H9 (cell line): Measurements from ENCODE around the gene PPA1. TPM values are rescaled to one million over a fixed set of nuclear protein-coding genes. Genes with fewer than 3 reads are reported as not detected.

Experiments used
- DNase-seq: peaks from one replicate; pipeline ENCODE4 v3.0.0-alpha.2; 2017
- H2AFZ ChIP-seq: one replicate; pipeline ENCODE4 v1.6.1; 2013; ENCODE audit warnings: mild to moderate bottlenecking, low read length, control low read depth, moderate library complexity
- H2AK5ac ChIP-seq: 2 replicates; pipeline ENCODE4 v1.6.1; 2013; ENCODE audit warnings: low read length, control low read depth, mixed read lengths; ENCODE audit not compliant: insufficient read length
- H2BK120ac ChIP-seq: one replicate; pipeline ENCODE4 v1.6.1; 2013; ENCODE audit warnings: low read depth, mild to moderate bottlenecking, low read length, control low read depth, inconsistent platforms; ENCODE audit not compliant: poor library complexity, severe bottlenecking
- H2BK12ac ChIP-seq: 2 replicates; pipeline ENCODE4 v1.6.1; 2013; ENCODE audit warnings: low read length, control low read depth, mixed read lengths, low read depth; ENCODE audit not compliant: insufficient read length
- H2BK15ac ChIP-seq: 2 replicates; pipeline ENCODE4 v1.6.1; 2013; ENCODE audit warnings: low read depth, low read length, control low read depth
- H2BK20ac ChIP-seq: one replicate; pipeline ENCODE4 v1.6.1; 2013; ENCODE audit warnings: low read depth, mild to moderate bottlenecking, low read length, control low read depth, inconsistent platforms; ENCODE audit not compliant: poor library complexity, severe bottlenecking
- H2BK5ac ChIP-seq: 2 replicates; pipeline ENCODE4 v1.6.1; 2013; ENCODE audit warnings: low read length, control low read depth, mixed read lengths; ENCODE audit not compliant: insufficient read length
- H3K14ac ChIP-seq: 2 replicates; pipeline ENCODE4 v1.6.1; 2013; ENCODE audit warnings: low read length, control low read depth; ENCODE audit not compliant: insufficient read depth
- H3K18ac ChIP-seq: 2 replicates; pipeline ENCODE4 v1.6.1; 2013; ENCODE audit warnings: low read depth, mild to moderate bottlenecking, mixed read lengths, low read length, control low read depth; ENCODE audit not compliant: insufficient read length
- H3K23ac ChIP-seq: 2 replicates; pipeline ENCODE4 v1.6.1; 2013; ENCODE audit warnings: low read length, control low read depth, mixed read lengths, low read depth; ENCODE audit not compliant: insufficient read length
- H3K23me2 ChIP-seq: 2 replicates; pipeline ENCODE4 v1.6.1; 2013; ENCODE audit warnings: low read depth, mild to moderate bottlenecking, mixed read lengths, low read length, control low read depth; ENCODE audit not compliant: insufficient read length, poor library complexity, severe bottlenecking
- H3K27ac ChIP-seq: 2 replicates; pipeline ENCODE4 v1.5.1; 2013; ENCODE audit warnings: low read length, control low read depth, mixed read lengths, low read depth; ENCODE audit not compliant: insufficient read length
- H3K27me3 ChIP-seq: 2 replicates; pipeline ENCODE4 v1.6.1; 2013; ENCODE audit warnings: low read length, control low read depth, inconsistent platforms; ENCODE audit not compliant: insufficient read depth
- H3K4ac ChIP-seq: 2 replicates; pipeline ENCODE4 v1.6.1; 2013; ENCODE audit warnings: low read depth, mild to moderate bottlenecking, control low read depth, inconsistent platforms, low read length, moderate library complexity
- H3K4me1 ChIP-seq: 2 replicates; pipeline ENCODE4 v1.6.1; 2013; ENCODE audit warnings: low read length, control low read depth, inconsistent platforms; ENCODE audit not compliant: insufficient read depth
- H3K4me2 ChIP-seq: 2 replicates; pipeline ENCODE4 v1.6.1; 2013; ENCODE audit warnings: low read length, control low read depth, mixed read lengths; ENCODE audit not compliant: insufficient read length, insufficient read depth
- H3K56ac ChIP-seq: 2 replicates; pipeline ENCODE4 v1.6.1; 2013; ENCODE audit warnings: low read depth, mild to moderate bottlenecking, mixed read lengths, low read length, control low read depth; ENCODE audit not compliant: insufficient read length
- H3K79me1 ChIP-seq: 2 replicates; pipeline ENCODE4 v1.6.1; 2013; ENCODE audit warnings: low read depth, mild to moderate bottlenecking, moderate library complexity, low read length, control low read depth, inconsistent platforms; ENCODE audit not compliant: insufficient read depth, poor library complexity, severe bottlenecking
- H3K79me2 ChIP-seq: 2 replicates; pipeline ENCODE4 v1.6.1; 2013; ENCODE audit warnings: low read length, control low read depth, inconsistent platforms; ENCODE audit not compliant: insufficient read depth
- H3K9ac ChIP-seq: 2 replicates; pipeline ENCODE4 v1.6.1; 2013; ENCODE audit warnings: low read length, control low read depth, mixed read lengths; ENCODE audit not compliant: insufficient read length; ENCODE audit errors: extremely low read depth
- H3K9me3 ChIP-seq: one replicate; pipeline ENCODE4 v1.6.1; 2013; ENCODE audit warnings: low read depth, low read length, inconsistent platforms; ENCODE audit not compliant: control insufficient read depth
- H3T11ph ChIP-seq: one replicate; pipeline ENCODE4 v1.6.1; 2013; ENCODE audit warnings: mild to moderate bottlenecking, low read length, control low read depth, inconsistent platforms
- H4K20me1 ChIP-seq: one replicate; pipeline ENCODE4 v1.6.1; 2013; ENCODE audit not compliant: control insufficient read depth, insufficient read length, insufficient read depth
- H4K5ac ChIP-seq: 2 replicates; pipeline ENCODE4 v1.6.1; 2013; ENCODE audit warnings: low read depth, mild to moderate bottlenecking, mixed read lengths, low read length, control low read depth; ENCODE audit not compliant: insufficient read length
- H4K8ac ChIP-seq: replicated peaks from 2 replicates; pipeline ENCODE4 v1.6.1; 2013; ENCODE audit warnings: low read length, control low read depth, mixed read lengths, low read depth; ENCODE audit not compliant: insufficient read length
- H4K91ac ChIP-seq: 2 replicates; pipeline ENCODE4 v1.6.1; 2013; ENCODE audit warnings: low read depth, mild to moderate bottlenecking, moderate library complexity, mixed read lengths, low read length, control low read depth; ENCODE audit not compliant: insufficient read length
- H3K27ac Mint-ChIP-seq, 3 experiments: 2 replicates in 2 of 3; 3 replicates in 1 of 3; pipeline ENCODE4 v1.8.0; 2020 to 2021; ENCODE audit warnings: mixed read lengths in 3 of 3, mild to moderate bottlenecking in 1 of 3, moderate library complexity in 1 of 3
- H3K27me3 Mint-ChIP-seq: 2 replicates; pipeline ENCODE4 v1.8.0; 2021; ENCODE audit warnings: low read depth, mild to moderate bottlenecking, moderate library complexity, mixed read lengths
- H3K36me3 Mint-ChIP-seq, 3 experiments: 2 replicates in 2 of 3; 3 replicates in 1 of 3; pipeline ENCODE4 v1.8.0; 2020 to 2021; ENCODE audit warnings: low read depth in 3 of 3, mixed read lengths in 3 of 3; ENCODE audit not compliant: insufficient read depth in 1 of 3
- H3K4me1 Mint-ChIP-seq, 2 experiments: 2 replicates each; pipeline ENCODE4 v1.8.0; 2020; ENCODE audit warnings: mixed read lengths in 2 of 2
- H3K4me3 Mint-ChIP-seq, 2 experiments: 2 replicates in 1 of 2; 3 replicates in 1 of 2; pipeline ENCODE4 v1.8.0; 2020 to 2021; ENCODE audit warnings: mild to moderate bottlenecking in 2 of 2, mixed read lengths in 2 of 2, moderate library complexity in 1 of 2
- H3K9me3 Mint-ChIP-seq, 2 experiments: 2 replicates in 1 of 2; 3 replicates in 1 of 2; pipeline ENCODE4 v1.8.0; 2020; ENCODE audit warnings: mild to moderate bottlenecking in 2 of 2, mixed read lengths in 2 of 2, moderate library complexity in 1 of 2
- CTCF ChIP-seq: fragments of 200-600 bp; sonication (generic); conservative IDR thresholded peaks from 3 replicates; pipeline ENCODE4 v1.8.0; 2021; ENCODE audit warnings: antibody characterized with exemption, mild to moderate bottlenecking
- WGBS: extraction: QIAGEN DNeasy Blood & Tissue Kit; methylation state at CpG from one replicate; pipeline ENCODE4 v1.1.7; 2013; ENCODE audit warnings: missing lambda C conversion rate, low lambda C conversion rate, mixed read lengths; ENCODE audit not compliant: insufficient read length; ENCODE audit errors: extremely low coverage; 5-methylcytosine and 5-hydroxymethylcytosine counted together
- total RNA-seq: library from RNA; stranded (reverse); gene quantifications from 2 replicates; pipeline ENCODE4 v1.2.1, GENCODE V29; 2021

The PPA1 gene
- total RNA-seq, 1 experiment from 2014 or later: 115 TPM

- Histone ChIP-seq H3K23me2 (no peaks in the 10 kb centered on the region), H2BK20ac (no peak overlapping the region), H2BK12ac (no peak overlapping the region), H2AFZ (no peak overlapping the region), H2BK5ac (no peak overlapping the region), H2BK15ac (no peak overlapping the region), H4K5ac (no peak overlapping the region), H4K20me1 (no peaks in the 10 kb centered on the region), H3K4ac (no peak overlapping the region), H3K4me1 (peaks cover 8% of the 10 kb centered on the region), H3K14ac (no peak overlapping the region), H4K91ac (no peak overlapping the region), H3T11ph (no peak overlapping the region), H3K23ac (no peak overlapping the region), H3K79me1 (no peaks in the 10 kb centered on the region), H3K56ac (no peak overlapping the region), H3K9me3 (no peaks in the 10 kb centered on the region), H3K27me3 (no peaks in the 10 kb centered on the region), H3K79me2 (no peaks in the 10 kb centered on the region), H3K18ac (no peak overlapping the region), H3K9ac (no peak overlapping the region), H4K8ac (no peak overlapping the region), H3K27ac (no peak overlapping the region), H3K4me2 (no peak overlapping the region), H2AK5ac (no peak overlapping the region), H2BK120ac (no peak overlapping the region)
- H3K27me3 Mint-ChIP-seq: peaks cover 9% of the 10 kb centered on the region
- no peak for TF ChIP-seq CTCF
- peaks cover 12 to 18% of the 10 kb centered on the region in 2 experiments for H3K4me1 Mint-ChIP-seq
- WGBS: no CpG with 5 or more reads among the region's 17 CpGs
- H3K9me3 Mint-ChIP-seq: peaks cover 5 to 6% of the 10 kb centered on the region in 2 experiments; a peak in 2 of 5 replicates
- H3K36me3 Mint-ChIP-seq: no peaks in the 10 kb centered on the region
- H3K4me3 Mint-ChIP-seq: no peak overlapping the region; a peak in 1 of 5 replicates
- H3K27ac Mint-ChIP-seq: no peak overlapping the region; a peak in 1 of 7 replicates
- no peak for DNase-seq
These were observed 39.0 kb upstream of the PPA1 start for GRCh38 chr10:70271996-70272924.
